PC-3 (cell line): Measurements from ENCODE around the gene RNF26. TPM values are rescaled to one million over a fixed set of nuclear protein-coding genes. Genes with fewer than 3 reads are reported as not detected.

Source experiments
- ATAC-seq: fragments of 200-7000 bp; cut with Tn5 transposase; 2 replicates; pipeline ENCODE4 v1.9.1; 2020; ENCODE audit warnings: mild to moderate bottlenecking, moderate library complexity
- BruUV-seq: library from RNA; stranded (reverse); fragments of 400-500 nt; replicated peaks from 2 replicates; lab custom pipeline; 2021; lab: Mats Ljungman, UMichigan
- CTCF ChIA-PET: fragments of 300-600 bp; sonication (Branson Sonifier 250); formaldehyde crosslinking; loops from one replicate; lab custom pipeline; 2022; ENCODE audit warnings: antibody characterized with exemption; lab: Charles Lee
- POLR2A ChIA-PET: fragments of 300-600 bp; sonication (Branson Sonifier 250); formaldehyde crosslinking; loops from one replicate; lab custom pipeline; 2022; ENCODE audit warnings: antibody characterized with exemption; ENCODE audit not compliant: unreplicated experiment; lab: Charles Lee
- DNase-seq: peaks from one replicate; pipeline ENCODE4 v3.0.0-alpha.2; 2015
- H2AFZ ChIP-seq: fragments of 300-600 bp; sonication (generic); 2 replicates; pipeline ENCODE4 v1.6.0; 2016; ENCODE audit warnings: antibody characterized with exemption, low read length
- H3F3A ChIP-seq: fragments of 300-600 bp; sonication (generic); one replicate; pipeline ENCODE4 v1.6.0; 2017; ENCODE audit warnings: antibody characterized with exemption, low read length, control low read depth, mild to moderate bottlenecking; ENCODE audit not compliant: unreplicated experiment
- H3K27ac ChIP-seq: fragments of 300-600 bp; sonication (generic); 2 replicates; pipeline ENCODE4 v1.5.1; 2016; ENCODE audit warnings: mild to moderate bottlenecking, low read length
- H3K27me3 ChIP-seq: fragments of 300-600 bp; sonication (generic); 2 replicates; pipeline ENCODE4 v1.6.1; 2016; ENCODE audit warnings: low read length, mixed read lengths
- H3K36me3 ChIP-seq: fragments of 300-600 bp; sonication (generic); 2 replicates; pipeline ENCODE4 v1.6.1; 2016; ENCODE audit warnings: low read depth, mixed run types, low read length, mixed read lengths
- H3K4me1 ChIP-seq: fragments of 300-600 bp; sonication (generic); 2 replicates; pipeline ENCODE4 v1.5.1; 2016; ENCODE audit warnings: low read length; ENCODE audit not compliant: insufficient read depth
- H3K4me2 ChIP-seq: fragments of 300-600 bp; sonication (generic); 2 replicates; pipeline ENCODE4 v1.6.0; 2016; ENCODE audit warnings: low read length
- H3K4me3 ChIP-seq: fragments of 300-600 bp; sonication (generic); 2 replicates; pipeline ENCODE4 v1.5.1; 2016; ENCODE audit warnings: mild to moderate bottlenecking, low read length, mixed read lengths
- H3K79me2 ChIP-seq: fragments of 300-600 bp; sonication (generic); 2 replicates; pipeline ENCODE4 v1.6.1; 2017; ENCODE audit warnings: low read length, mixed read lengths
- H3K9ac ChIP-seq: fragments of 300-600 bp; sonication (generic); 2 replicates; pipeline ENCODE4 v1.6.0; 2016; ENCODE audit warnings: mild to moderate bottlenecking, low read length
- H3K9me2 ChIP-seq: fragments of 300-600 bp; sonication (generic); replicated peaks from 2 replicates; pipeline ENCODE4 v1.6.1; 2016; ENCODE audit warnings: mixed run types, low read length, mixed read lengths
- H3K9me3 ChIP-seq: fragments of 300-600 bp; sonication (generic); 2 replicates; pipeline ENCODE4 v1.6.1; 2016; ENCODE audit warnings: low read length, mixed read lengths
- H4K20me1 ChIP-seq: fragments of 300-600 bp; sonication (generic); 2 replicates; pipeline ENCODE4 v1.6.1; 2016; ENCODE audit warnings: low read length, mixed read lengths
- CTCF ChIP-seq: fragments of 300-600 bp; sonication (generic); conservative IDR thresholded peaks from 2 replicates; pipeline ENCODE4 v1.5.1; 2017; ENCODE audit warnings: antibody characterized with exemption, low read depth, mild to moderate bottlenecking, low read length
- EZH2 ChIP-seq: fragments of 300-600 bp; sonication (generic); IDR thresholded peaks from one replicate; pipeline ENCODE4 v1.6.1; 2017; ENCODE audit warnings: antibody characterized with exemption, mild to moderate bottlenecking, low read length; ENCODE audit not compliant: unreplicated experiment
- EZH2phosphoT487 ChIP-seq: fragments of 300-600 bp; sonication (generic); IDR thresholded peaks from 2 replicates; pipeline ENCODE4 v1.6.1; 2018; ENCODE audit warnings: mild to moderate bottlenecking, antibody characterized with exemption, low read length, borderline replicate concordance
- intact Hi-C: fragments of 100-400 bp; cut with micrococcal nuclease; formaldehyde crosslinking; loops from 2 replicates; pipeline ENCODE4 v1.9.0; 2023
- total RNA-seq: library from RNA; depleted of rRNA; stranded (reverse); fragments of >200 nt; gene quantifications from 2 replicates; pipeline ENCODE4 v1.2.3, GENCODE V29; 2014

The RNF26 gene
- total RNA-seq, 1 experiment from 2014 or later: 22.9 TPM

GRCh38 chr11:119373059-119373920 lies 39.0 kb downstream of the RNF26 start:
- no peak overlapping the region for H3K9ac ChIP-seq
- POLR2A ChIA-PET: no interaction called here
- H3K9me2 ChIP-seq: no peaks in the 10 kb centered on the region
- BruUV-seq: no TSS peak
- H4K20me1 ChIP-seq: no peaks in the 10 kb centered on the region
- H3K4me1 ChIP-seq: peaks cover 22% of the 10 kb centered on the region
- no peak overlapping the region for H3K4me3 ChIP-seq
- no peaks in the 10 kb centered on the region for H3F3A ChIP-seq
- H3K4me2 ChIP-seq: no peak overlapping the region
- CTCF ChIA-PET: interaction anchor here (0.7 to 2.1 kb wide), 5 partner anchors 12 to 101 kb away, joined by 3 to 28 read pairs (median 10); no protein-coding TSS in a partner anchor
- no peaks in the 10 kb centered on the region for H3K36me3 ChIP-seq
- no peak for DNase-seq
- no peak overlapping the region for H2AFZ ChIP-seq
- intact Hi-C loops: no loop called here
- TF ChIP-seq EZH2 (no peak), CTCF (no peak)
- H3K9me3 ChIP-seq: no peaks in the 10 kb centered on the region
- no peaks in the 10 kb centered on the region for H3K79me2 ChIP-seq
- no peak for ATAC-seq
- H3K27ac ChIP-seq: no peak overlapping the region
- no peaks in the 10 kb centered on the region for H3K27me3 ChIP-seq

- CTCF ChIA-PET: interaction anchor here (0.6 to 2.1 kb wide), 6 partner anchors 13 to 101 kb away, joined by 3 to 28 read pairs (median 9); partner anchors contain the start of gene C1QTNF5
- BruUV-seq: no TSS peak
- ATAC-seq: peak; percentile 84
Measured at GRCh38 chr11:119373921-119374631, 39.7 kb downstream of the RNF26 start.

More at GRCh38 chr11:119373921-119374631, 39.7 kb downstream of the RNF26 start:
- DNase-seq: peak; percentile 89
- Histone ChIP-seq H3K9me2 (no peaks in the 10 kb centered on the region), H3K27me3 (no peaks in the 10 kb centered on the region), H3F3A (no peaks in the 10 kb centered on the region), H3K4me3 (no peak overlapping the region), H3K4me2 (no peak overlapping the region), H3K9me3 (no peaks in the 10 kb centered on the region), H3K4me1 (peaks cover 14% of the 10 kb centered on the region), H4K20me1 (no peaks in the 10 kb centered on the region), H2AFZ (no peak overlapping the region), H3K79me2 (no peaks in the 10 kb centered on the region), H3K36me3 (no peaks in the 10 kb centered on the region), H3K27ac (no peak overlapping the region), H3K9ac (no peak overlapping the region)
- POLR2A ChIA-PET: no interaction called here
- intact Hi-C loops: loop anchor here (1.0 kb wide), 2 partner anchors 18 to 36 kb away; no protein-coding TSS in a partner anchor
- TF ChIP-seq EZH2phosphoT487 (no peak), CTCF (peak; percentile 98)
